HepG2 (cell line): ENCODE data around the gene HEXD. TPM values are rescaled to one million over a fixed set of nuclear protein-coding genes. Genes with fewer than 3 reads are reported as not detected.

Source experiments
- FOXK1 ChIP-seq: sonication (generic); formaldehyde crosslinking; IDR thresholded peaks from 2 replicates; pipeline ENCODE4 v1.4.0; 2020; ENCODE audit warnings: low read depth, missing genetic modification reagents, borderline replicate concordance
- HDAC6 ChIP-seq: fragments of 200-600 bp; sonication (generic); IDR thresholded peaks from 2 replicates; pipeline ENCODE4 v1.7.0; 2017; ENCODE audit warnings: mild to moderate bottlenecking, antibody characterized with exemption, low read length, low read depth
- MAZ ChIP-seq, 2 experiments: sonication (generic) in 1 of 2; formaldehyde crosslinking in 1 of 2; IDR thresholded peaks; 2 replicates each; pipeline versions ENCODE4 v1.5.0 to v1.6.1; 2012 to 2020; ENCODE audit warnings: low read depth in 2 of 2, mild to moderate bottlenecking in 2 of 2, borderline replicate concordance in 1 of 2, improper control_type of control experiment in 1 of 2, low read length in 1 of 2, missing genetic modification reagents in 1 of 2, moderate library complexity in 1 of 2
- SMC3 ChIP-seq: IDR thresholded peaks from 2 replicates; pipeline ENCODE4 v1.6.1; 2011; ENCODE audit warnings: low read length, improper control_type of control experiment
- polyA plus RNA-seq, 8 experiments: library from polyadenylated mRNA; depleted of rRNA in 3 of 8; stranded (reverse) in 7 of 8; unstranded in 1 of 8; fragments of >200 nt; fragmentation: Illumina TruSeq in 4 of 8; extraction: Trizol in 4 of 8; gene quantifications; 2 replicates each; pipeline versions ENCODE4 v1.2.1 to v1.2.3, GENCODE V29; 2011 to 2016; ENCODE audit warnings: low read depth in 4 of 8, missing spikeins in 1 of 8, mixed read lengths in 1 of 8; ENCODE audit not compliant: insufficient read depth in 1 of 8
- total RNA-seq, 5 experiments: library from RNA; depleted of rRNA; stranded (reverse); fragments of >200 nt; fragmentation: Illumina TruSeq; extraction: Trizol; gene quantifications; 2 replicates each; pipeline ENCODE4 v1.2.3, GENCODE V29; 2016; ENCODE audit warnings: low read depth in 1 of 5
- TF ChIP-seq, protein P1 (sequence below): sonication (generic); formaldehyde crosslinking; IDR thresholded peaks from 2 replicates; pipeline ENCODE4 v1.4.0; 2020; ENCODE audit warnings: low read depth, missing genetic modification reagents
- TF ChIP-seq, protein P2 (sequence below): sonication (generic); formaldehyde crosslinking; IDR thresholded peaks from 2 replicates; pipeline ENCODE4 v1.4.0; 2020; ENCODE audit warnings: missing genetic modification reagents, borderline replicate concordance
- TF ChIP-seq, protein P3 (sequence below): sonication (generic); formaldehyde crosslinking; conservative IDR thresholded peaks from 2 replicates; pipeline ENCODE4 v1.4.0; 2020; ENCODE audit warnings: missing genetic modification reagents
- TF ChIP-seq, protein P4 (sequence below): sonication (generic); formaldehyde crosslinking; IDR thresholded peaks from 2 replicates; pipeline ENCODE4 v1.5.0; 2020; ENCODE audit warnings: missing genetic modification reagents
- TF ChIP-seq, protein P5 (sequence below): sonication (generic); formaldehyde crosslinking; IDR thresholded peaks from 2 replicates; pipeline ENCODE4 v1.4.0; 2020; ENCODE audit warnings: mild to moderate bottlenecking, missing genetic modification reagents
- TF ChIP-seq, protein P6 (sequence below): sonication (generic); formaldehyde crosslinking; IDR thresholded peaks from 2 replicates; pipeline ENCODE4 v1.5.1; 2020; ENCODE audit warnings: mild to moderate bottlenecking, moderate library complexity, missing genetic modification reagents

HEXD gene
- total and polyA plus RNA-seq, 2 of the 13 experiments (the other 11 are each of a cell fraction or from before 2014, with no cell fraction given) = 22.3 to 41.8 TPM

DNA sequence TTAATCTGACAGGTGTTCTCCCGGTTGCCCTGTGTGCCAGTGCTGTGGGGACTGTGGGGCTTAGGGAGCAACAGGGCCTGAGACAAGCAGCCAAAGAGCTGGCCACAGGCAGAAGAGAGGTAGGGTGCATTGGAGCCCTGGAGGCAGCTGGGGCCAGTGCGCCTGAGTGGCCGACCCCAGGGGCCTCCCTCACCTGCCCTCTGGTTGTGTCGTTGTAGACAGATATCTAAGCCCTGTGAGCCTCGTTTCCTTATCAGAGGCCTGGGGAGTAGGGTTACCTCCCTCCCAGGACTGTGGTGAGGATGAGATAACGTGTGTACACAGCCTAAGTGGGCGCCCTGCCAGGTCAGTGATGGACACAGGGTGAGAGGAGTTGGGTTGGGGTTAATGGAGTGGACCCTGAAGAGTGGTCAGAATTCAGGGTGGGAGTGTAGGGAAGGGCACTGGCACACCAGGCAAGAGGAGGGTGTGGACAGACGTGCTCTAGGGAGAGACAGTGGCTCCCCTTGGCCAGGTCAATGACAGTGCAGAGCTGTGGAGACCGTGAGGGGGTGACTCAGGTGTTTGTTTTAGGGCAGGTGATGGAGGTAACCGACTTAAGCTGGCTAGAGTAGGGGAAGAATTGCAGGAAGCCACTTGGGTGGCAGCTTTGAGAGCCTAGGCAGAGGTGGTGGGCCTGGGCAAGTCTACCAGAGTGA, 43.8 kb downstream of the HEXD start (continued):
- TF ChIP-seq, protein P1, sequence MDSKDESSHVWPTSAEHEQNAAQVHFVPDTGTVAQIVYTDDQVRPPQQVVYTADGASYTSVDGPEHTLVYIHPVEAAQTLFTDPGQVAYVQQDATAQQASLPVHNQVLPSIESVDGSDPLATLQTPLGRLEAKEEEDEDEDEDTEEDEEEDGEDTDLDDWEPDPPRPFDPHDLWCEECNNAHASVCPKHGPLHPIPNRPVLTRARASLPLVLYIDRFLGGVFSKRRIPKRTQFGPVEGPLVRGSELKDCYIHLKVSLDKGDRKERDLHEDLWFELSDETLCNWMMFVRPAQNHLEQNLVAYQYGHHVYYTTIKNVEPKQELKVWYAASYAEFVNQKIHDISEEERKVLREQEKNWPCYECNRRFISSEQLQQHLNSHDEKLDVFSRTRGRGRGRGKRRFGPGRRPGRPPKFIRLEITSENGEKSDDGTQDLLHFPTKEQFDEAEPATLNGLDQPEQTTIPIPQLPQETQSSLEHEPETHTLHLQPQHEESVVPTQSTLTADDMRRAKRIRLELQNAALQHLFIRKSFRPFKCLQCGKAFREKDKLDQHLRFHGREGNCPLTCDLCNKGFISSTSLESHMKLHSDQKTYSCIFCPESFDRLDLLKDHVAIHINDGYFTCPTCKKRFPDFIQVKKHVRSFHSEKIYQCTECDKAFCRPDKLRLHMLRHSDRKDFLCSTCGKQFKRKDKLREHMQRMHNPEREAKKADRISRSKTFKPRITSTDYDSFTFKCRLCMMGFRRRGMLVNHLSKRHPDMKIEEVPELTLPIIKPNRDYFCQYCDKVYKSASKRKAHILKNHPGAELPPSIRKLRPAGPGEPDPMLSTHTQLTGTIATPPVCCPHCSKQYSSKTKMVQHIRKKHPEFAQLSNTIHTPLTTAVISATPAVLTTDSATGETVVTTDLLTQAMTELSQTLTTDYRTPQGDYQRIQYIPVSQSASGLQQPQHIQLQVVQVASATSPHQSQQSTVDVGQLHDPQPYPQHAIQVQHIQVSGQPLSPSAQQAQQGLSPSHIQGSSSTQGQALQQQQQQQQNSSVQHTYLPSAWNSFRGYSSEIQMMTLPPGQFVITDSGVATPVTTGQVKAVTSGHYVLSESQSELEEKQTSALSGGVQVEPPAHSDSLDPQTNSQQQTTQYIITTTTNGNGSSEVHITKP (CRISPR knock-in tag) = peak; percentile 33; the same call in 1 of the 2 replicates
- TF ChIP-seq FOXK1 (CRISPR knock-in tag) = peak; percentile 44; the same call in 1 of the 2 replicates
- TF ChIP-seq MAZ (IDR thresholded peaks at IDR 0.05; ENCODE audit: borderline replicate concordance, low read depth, low read length) = no peak
- peak; percentile 50; the same call in 1 of the 2 replicates for TF ChIP-seq MAZ (CRISPR knock-in tag; IDR thresholded peaks at IDR 0.05; ENCODE audit: low read depth)
- TF ChIP-seq, protein P2, sequence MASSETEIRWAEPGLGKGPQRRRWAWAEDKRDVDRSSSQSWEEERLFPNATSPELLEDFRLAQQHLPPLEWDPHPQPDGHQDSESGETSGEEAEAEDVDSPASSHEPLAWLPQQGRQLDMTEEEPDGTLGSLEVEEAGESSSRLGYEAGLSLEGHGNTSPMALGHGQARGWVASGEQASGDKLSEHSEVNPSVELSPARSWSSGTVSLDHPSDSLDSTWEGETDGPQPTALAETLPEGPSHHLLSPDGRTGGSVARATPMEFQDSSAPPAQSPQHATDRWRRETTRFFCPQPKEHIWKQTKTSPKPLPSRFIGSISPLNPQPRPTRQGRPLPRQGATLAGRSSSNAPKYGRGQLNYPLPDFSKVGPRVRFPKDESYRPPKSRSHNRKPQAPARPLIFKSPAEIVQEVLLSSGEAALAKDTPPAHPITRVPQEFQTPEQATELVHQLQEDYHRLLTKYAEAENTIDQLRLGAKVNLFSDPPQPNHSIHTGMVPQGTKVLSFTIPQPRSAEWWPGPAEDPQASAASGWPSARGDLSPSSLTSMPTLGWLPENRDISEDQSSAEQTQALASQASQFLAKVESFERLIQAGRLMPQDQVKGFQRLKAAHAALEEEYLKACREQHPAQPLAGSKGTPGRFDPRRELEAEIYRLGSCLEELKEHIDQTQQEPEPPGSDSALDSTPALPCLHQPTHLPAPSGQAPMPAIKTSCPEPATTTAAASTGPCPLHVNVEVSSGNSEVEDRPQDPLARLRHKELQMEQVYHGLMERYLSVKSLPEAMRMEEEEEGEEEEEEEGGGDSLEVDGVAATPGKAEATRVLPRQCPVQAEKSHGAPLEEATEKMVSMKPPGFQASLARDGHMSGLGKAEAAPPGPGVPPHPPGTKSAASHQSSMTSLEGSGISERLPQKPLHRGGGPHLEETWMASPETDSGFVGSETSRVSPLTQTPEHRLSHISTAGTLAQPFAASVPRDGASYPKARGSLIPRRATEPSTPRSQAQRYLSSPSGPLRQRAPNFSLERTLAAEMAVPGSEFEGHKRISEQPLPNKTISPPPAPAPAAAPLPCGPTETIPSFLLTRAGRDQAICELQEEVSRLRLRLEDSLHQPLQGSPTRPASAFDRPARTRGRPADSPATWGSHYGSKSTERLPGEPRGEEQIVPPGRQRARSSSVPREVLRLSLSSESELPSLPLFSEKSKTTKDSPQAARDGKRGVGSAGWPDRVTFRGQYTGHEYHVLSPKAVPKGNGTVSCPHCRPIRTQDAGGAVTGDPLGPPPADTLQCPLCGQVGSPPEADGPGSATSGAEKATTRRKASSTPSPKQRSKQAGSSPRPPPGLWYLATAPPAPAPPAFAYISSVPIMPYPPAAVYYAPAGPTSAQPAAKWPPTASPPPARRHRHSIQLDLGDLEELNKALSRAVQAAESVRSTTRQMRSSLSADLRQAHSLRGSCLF (CRISPR knock-in tag) = no peak
- TF ChIP-seq, protein P3, sequence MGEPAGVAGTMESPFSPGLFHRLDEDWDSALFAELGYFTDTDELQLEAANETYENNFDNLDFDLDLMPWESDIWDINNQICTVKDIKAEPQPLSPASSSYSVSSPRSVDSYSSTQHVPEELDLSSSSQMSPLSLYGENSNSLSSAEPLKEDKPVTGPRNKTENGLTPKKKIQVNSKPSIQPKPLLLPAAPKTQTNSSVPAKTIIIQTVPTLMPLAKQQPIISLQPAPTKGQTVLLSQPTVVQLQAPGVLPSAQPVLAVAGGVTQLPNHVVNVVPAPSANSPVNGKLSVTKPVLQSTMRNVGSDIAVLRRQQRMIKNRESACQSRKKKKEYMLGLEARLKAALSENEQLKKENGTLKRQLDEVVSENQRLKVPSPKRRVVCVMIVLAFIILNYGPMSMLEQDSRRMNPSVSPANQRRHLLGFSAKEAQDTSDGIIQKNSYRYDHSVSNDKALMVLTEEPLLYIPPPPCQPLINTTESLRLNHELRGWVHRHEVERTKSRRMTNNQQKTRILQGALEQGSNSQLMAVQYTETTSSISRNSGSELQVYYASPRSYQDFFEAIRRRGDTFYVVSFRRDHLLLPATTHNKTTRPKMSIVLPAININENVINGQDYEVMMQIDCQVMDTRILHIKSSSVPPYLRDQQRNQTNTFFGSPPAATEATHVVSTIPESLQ (CRISPR knock-in tag) = no peak
- TF ChIP-seq, protein P4, sequence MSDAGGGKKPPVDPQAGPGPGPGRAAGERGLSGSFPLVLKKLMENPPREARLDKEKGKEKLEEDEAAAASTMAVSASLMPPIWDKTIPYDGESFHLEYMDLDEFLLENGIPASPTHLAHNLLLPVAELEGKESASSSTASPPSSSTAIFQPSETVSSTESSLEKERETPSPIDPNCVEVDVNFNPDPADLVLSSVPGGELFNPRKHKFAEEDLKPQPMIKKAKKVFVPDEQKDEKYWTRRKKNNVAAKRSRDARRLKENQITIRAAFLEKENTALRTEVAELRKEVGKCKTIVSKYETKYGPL = no peak
- TF ChIP-seq SMC3 = no peak
- TF ChIP-seq, protein P5, sequence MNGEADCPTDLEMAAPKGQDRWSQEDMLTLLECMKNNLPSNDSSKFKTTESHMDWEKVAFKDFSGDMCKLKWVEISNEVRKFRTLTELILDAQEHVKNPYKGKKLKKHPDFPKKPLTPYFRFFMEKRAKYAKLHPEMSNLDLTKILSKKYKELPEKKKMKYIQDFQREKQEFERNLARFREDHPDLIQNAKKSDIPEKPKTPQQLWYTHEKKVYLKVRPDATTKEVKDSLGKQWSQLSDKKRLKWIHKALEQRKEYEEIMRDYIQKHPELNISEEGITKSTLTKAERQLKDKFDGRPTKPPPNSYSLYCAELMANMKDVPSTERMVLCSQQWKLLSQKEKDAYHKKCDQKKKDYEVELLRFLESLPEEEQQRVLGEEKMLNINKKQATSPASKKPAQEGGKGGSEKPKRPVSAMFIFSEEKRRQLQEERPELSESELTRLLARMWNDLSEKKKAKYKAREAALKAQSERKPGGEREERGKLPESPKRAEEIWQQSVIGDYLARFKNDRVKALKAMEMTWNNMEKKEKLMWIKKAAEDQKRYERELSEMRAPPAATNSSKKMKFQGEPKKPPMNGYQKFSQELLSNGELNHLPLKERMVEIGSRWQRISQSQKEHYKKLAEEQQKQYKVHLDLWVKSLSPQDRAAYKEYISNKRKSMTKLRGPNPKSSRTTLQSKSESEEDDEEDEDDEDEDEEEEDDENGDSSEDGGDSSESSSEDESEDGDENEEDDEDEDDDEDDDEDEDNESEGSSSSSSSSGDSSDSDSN = peak; percentile 51
- TF ChIP-seq, protein P6, sequence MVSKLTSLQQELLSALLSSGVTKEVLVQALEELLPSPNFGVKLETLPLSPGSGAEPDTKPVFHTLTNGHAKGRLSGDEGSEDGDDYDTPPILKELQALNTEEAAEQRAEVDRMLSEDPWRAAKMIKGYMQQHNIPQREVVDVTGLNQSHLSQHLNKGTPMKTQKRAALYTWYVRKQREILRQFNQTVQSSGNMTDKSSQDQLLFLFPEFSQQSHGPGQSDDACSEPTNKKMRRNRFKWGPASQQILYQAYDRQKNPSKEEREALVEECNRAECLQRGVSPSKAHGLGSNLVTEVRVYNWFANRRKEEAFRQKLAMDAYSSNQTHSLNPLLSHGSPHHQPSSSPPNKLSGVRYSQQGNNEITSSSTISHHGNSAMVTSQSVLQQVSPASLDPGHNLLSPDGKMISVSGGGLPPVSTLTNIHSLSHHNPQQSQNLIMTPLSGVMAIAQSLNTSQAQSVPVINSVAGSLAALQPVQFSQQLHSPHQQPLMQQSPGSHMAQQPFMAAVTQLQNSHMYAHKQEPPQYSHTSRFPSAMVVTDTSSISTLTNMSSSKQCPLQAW = peak; percentile 44; the same call in 1 of the 2 replicates
- TF ChIP-seq HDAC6 = no peak
